ENCODE measurements around the gene CASP10. TPM values are rescaled to one million over a fixed set of nuclear protein-coding genes. Genes with fewer than 3 reads are reported as not detected.

CASP10 gene
- total and polyA plus RNA-seq, 2 of the 13 experiments (the other 11 are each of a cell fraction or from before 2014, with no cell fraction given), result 22.2 to 23.8 TPM

GRCh38 chr2:201261906-201262305 lies 79.0 kb downstream of the CASP10 start:
- in situ Hi-C loops (cut with HindIII; ENCODE audit: extremely low pct_ligation_motif_present, low pct_unique_long_range_greater_than_20kb), result no loop called here
- ATAC-seq (no peak), DNase-seq (ENCODE audit: low spot score) (no peak), FAIRE-seq (no peak)
- intact Hi-C loops (cut with micrococcal nuclease; ENCODE audit: unreplicated experiment), result no loop called here
- Histone ChIP-seq H3K79me2 (ENCODE audit: insufficient read depth, low read length) (peaks cover 45% of the 10 kb centered on the region), H4K20me1 (ENCODE audit: insufficient read depth, low read length) (no peaks in the 10 kb centered on the region), H3K4me3 (replicated peaks in 1 of 3; ENCODE audit: insufficient read depth in 1 of 3, low read depth in 2 of 3, low read length in 3 of 3) (no peak overlapping the region), H3K9ac (ENCODE audit: insufficient read depth, low read depth, low read length) (no peak overlapping the region), H3K27me3 (ENCODE audit: control insufficient read depth in 1 of 2, insufficient read depth in 2 of 2, low read length in 2 of 2) (no peaks in the 10 kb centered on the region), H3K27ac (ENCODE audit: extremely low read length, insufficient read depth, low read length) (no peak overlapping the region), H3K9me3 (ENCODE audit: low read length) (no peaks in the 10 kb centered on the region), H3K36me3 (replicated peaks in 1 of 2; ENCODE audit: control insufficient read depth in 1 of 2, insufficient read depth in 2 of 2, low read length in 2 of 2) (peaks cover 2 to 5% of the 10 kb centered on the region in 2 experiments; a peak in 4 of 5 replicates), H3K4me2 (ENCODE audit: low read depth, low read length) (no peak overlapping the region), H3K4me1 (ENCODE audit: insufficient read depth, low read length) (peaks cover 43% of the 10 kb centered on the region), H2AFZ (ENCODE audit: low read length) (no peak overlapping the region)
- ChIA-PET POLR2A (no interaction called here), CTCF (ENCODE audit: low intra/inter-chr PET ratio, low total read pairs) (no interaction called here)
- TF ChIP-seq EZH2 (conservative IDR thresholded peaks at IDR 0.05; ENCODE audit: low read depth, low read length), result no peak
- BruUV-seq (replicated peaks), result no TSS peak
- 93% methylated on average over 2 of the region's 2 CpGs for WGBS (ENCODE audit: low lambda C conversion rate)

- in situ Hi-C loops (cut with HindIII; ENCODE audit: extremely low pct_ligation_motif_present, low pct_unique_long_range_greater_than_20kb) (no loop called here), intact Hi-C loops (cut with micrococcal nuclease; ENCODE audit: unreplicated experiment) (no loop called here)
- 96% methylated on average over 6 of the region's 6 CpGs for WGBS (ENCODE audit: low lambda C conversion rate)
- peaks cover 5 to 12% of the 10 kb centered on the region in 2 experiments for H3K36me3 ChIP-seq (replicated peaks in 1 of 2; ENCODE audit: control insufficient read depth in 1 of 2, insufficient read depth in 2 of 2, low read length in 2 of 2)
- no peak overlapping the region for H3K4me2 ChIP-seq (ENCODE audit: low read depth, low read length)
- CTCF ChIA-PET (ENCODE audit: low intra/inter-chr PET ratio, low total read pairs), result no interaction called here
- H4K20me1 ChIP-seq (ENCODE audit: insufficient read depth, low read length), result no peaks in the 10 kb centered on the region
- H3K27me3 ChIP-seq (ENCODE audit: control insufficient read depth in 1 of 2, insufficient read depth in 2 of 2, low read length in 2 of 2), result no peaks in the 10 kb centered on the region
- H3K9ac ChIP-seq (ENCODE audit: insufficient read depth, low read depth, low read length), result no peak overlapping the region
- no peak for ATAC-seq
- H3K27ac ChIP-seq (ENCODE audit: extremely low read length, insufficient read depth, low read length), result no peak overlapping the region
- POLR2A ChIA-PET, result no interaction called here
- TF ChIP-seq RAD51 (IDR thresholded peaks at IDR 0.05; ENCODE audit: borderline replicate concordance) (no peak), ETS1 (CRISPR knock-in tag; IDR thresholded peaks at IDR 0.05) (no peak), BRD4 (CRISPR knock-in tag; IDR thresholded peaks at IDR 0.05) (no peak), ZBTB39 (CRISPR knock-in tag; IDR thresholded peaks at IDR 0.05) (no peak), ZNF672 (CRISPR knock-in tag; IDR thresholded peaks at IDR 0.05) (no peak)
- H3K4me1 ChIP-seq (ENCODE audit: insufficient read depth, low read length), result peaks cover 37% of the 10 kb centered on the region
- no peaks in the 10 kb centered on the region for H3K9me3 ChIP-seq (ENCODE audit: low read length)
- DNase-seq (ENCODE audit: low spot score), result no peak
- H3K79me2 ChIP-seq (ENCODE audit: insufficient read depth, low read length), result peaks cover 45% of the 10 kb centered on the region
- no peak overlapping the region for H2AFZ ChIP-seq (ENCODE audit: low read length)
- no peak for FAIRE-seq
- BruUV-seq (replicated peaks), result no TSS peak
- H3K4me3 ChIP-seq (replicated peaks in 1 of 3; ENCODE audit: insufficient read depth in 1 of 3, low read depth in 2 of 3, low read length in 3 of 3), result no peak overlapping the region
These were observed 79.8 kb downstream of the CASP10 start for GRCh38 chr2:201262718-201263117.

All from HepG2 (cell line).